A673 (cell line): ENCODE results near the gene LRP6. TPM values are rescaled to one million over a fixed set of nuclear protein-coding genes. Genes with fewer than 3 reads are reported as not detected.

Experiments used
- BruUV-seq: library from RNA; stranded (reverse); fragments of 400-500 nt; replicated peaks from 2 replicates; lab custom pipeline; 2021; lab: Mats Ljungman, UMichigan
- CTCF ChIA-PET: fragments of 300-600 bp; sonication (Branson Sonifier 250); formaldehyde crosslinking; loops from one replicate; lab custom pipeline; 2022; ENCODE audit warnings: antibody characterized with exemption; lab: Charles Lee
- POLR2A ChIA-PET: fragments of 300-600 bp; sonication (Branson Sonifier 250); formaldehyde crosslinking; loops from one replicate; lab custom pipeline; 2022; ENCODE audit warnings: antibody characterized with exemption; ENCODE audit not compliant: low non-redundant PET; lab: Charles Lee
- DNase-seq: peaks from one replicate; pipeline ENCODE4 v3.0.0-alpha.2; 2015; ENCODE audit warnings: low spot score
- H3K27ac ChIP-seq: fragments of 200-600 bp; sonication (generic); 2 replicates; pipeline ENCODE4 v1.5.1; 2016; ENCODE audit warnings: mixed run types, low read depth, mild to moderate bottlenecking, mixed read lengths, antibody characterized with exemption, low read length; ENCODE audit not compliant: poor library complexity, severe bottlenecking
- H3K27me3 ChIP-seq: fragments of 200-600 bp; sonication (generic); replicated peaks from 2 replicates; pipeline ENCODE4 v1.6.1; 2017; ENCODE audit warnings: mixed run types, low read depth, mild to moderate bottlenecking, mixed read lengths, antibody characterized with exemption, low read length; ENCODE audit not compliant: insufficient read depth, poor library complexity
- H3K36me3 ChIP-seq: fragments of 200-600 bp; sonication (generic); 2 replicates; pipeline ENCODE4 v1.6.1; 2016; ENCODE audit warnings: mixed run types, mild to moderate bottlenecking, mixed read lengths, antibody characterized with exemption, low read length; ENCODE audit not compliant: insufficient read depth, poor library complexity, severe bottlenecking
- H3K4me1 ChIP-seq: fragments of 200-600 bp; sonication (generic); 2 replicates; pipeline ENCODE4 v1.6.1; 2017; ENCODE audit warnings: mixed run types, mild to moderate bottlenecking, mixed read lengths, antibody characterized with exemption, low read length; ENCODE audit not compliant: insufficient read depth, poor library complexity, severe bottlenecking
- H3K4me3 ChIP-seq: fragments of 200-600 bp; sonication (generic); 2 replicates; pipeline ENCODE4 v1.5.1; 2016; ENCODE audit warnings: low read depth, mixed run types, mild to moderate bottlenecking, mixed read lengths, low read length; ENCODE audit not compliant: poor library complexity, severe bottlenecking
- H3K9me3 ChIP-seq: fragments of 200-600 bp; sonication (generic); 2 replicates; pipeline ENCODE4 v1.6.1; 2016; ENCODE audit warnings: mixed run types, low read depth, mild to moderate bottlenecking, mixed read lengths, antibody characterized with exemption, low read length; ENCODE audit not compliant: poor library complexity, severe bottlenecking
- EZH2 ChIP-seq: fragments of 200-600 bp; sonication (generic); IDR thresholded peaks from 2 replicates; pipeline ENCODE4 v1.6.1; 2017; ENCODE audit warnings: borderline replicate concordance, low read depth, mild to moderate bottlenecking, mixed read lengths, antibody characterized with exemption, low read length; ENCODE audit not compliant: poor library complexity, severe bottlenecking
- intact Hi-C: fragments of 100-400 bp; cut with micrococcal nuclease; formaldehyde crosslinking; loops from one replicate; pipeline ENCODE4 v1.10.0; 2022; ENCODE audit not compliant: unreplicated experiment
- total RNA-seq: library from RNA; stranded (reverse); gene quantifications from 2 replicates; pipeline ENCODE4 v1.2.3, GENCODE V29; 2021
- TF ChIP-seq, protein P1 (sequence below): fragments of 300-800, 200-600 bp; sonication (generic); conservative IDR thresholded peaks from 2 replicates; pipeline ENCODE4 v1.5.1; 2017; ENCODE audit warnings: low read depth, mild to moderate bottlenecking, antibody characterized with exemption, low read length, moderate library complexity, mixed read lengths

LRP6 gene
- total RNA-seq, 1 experiment from 2014 or later, result 97.4 TPM

DNA sequence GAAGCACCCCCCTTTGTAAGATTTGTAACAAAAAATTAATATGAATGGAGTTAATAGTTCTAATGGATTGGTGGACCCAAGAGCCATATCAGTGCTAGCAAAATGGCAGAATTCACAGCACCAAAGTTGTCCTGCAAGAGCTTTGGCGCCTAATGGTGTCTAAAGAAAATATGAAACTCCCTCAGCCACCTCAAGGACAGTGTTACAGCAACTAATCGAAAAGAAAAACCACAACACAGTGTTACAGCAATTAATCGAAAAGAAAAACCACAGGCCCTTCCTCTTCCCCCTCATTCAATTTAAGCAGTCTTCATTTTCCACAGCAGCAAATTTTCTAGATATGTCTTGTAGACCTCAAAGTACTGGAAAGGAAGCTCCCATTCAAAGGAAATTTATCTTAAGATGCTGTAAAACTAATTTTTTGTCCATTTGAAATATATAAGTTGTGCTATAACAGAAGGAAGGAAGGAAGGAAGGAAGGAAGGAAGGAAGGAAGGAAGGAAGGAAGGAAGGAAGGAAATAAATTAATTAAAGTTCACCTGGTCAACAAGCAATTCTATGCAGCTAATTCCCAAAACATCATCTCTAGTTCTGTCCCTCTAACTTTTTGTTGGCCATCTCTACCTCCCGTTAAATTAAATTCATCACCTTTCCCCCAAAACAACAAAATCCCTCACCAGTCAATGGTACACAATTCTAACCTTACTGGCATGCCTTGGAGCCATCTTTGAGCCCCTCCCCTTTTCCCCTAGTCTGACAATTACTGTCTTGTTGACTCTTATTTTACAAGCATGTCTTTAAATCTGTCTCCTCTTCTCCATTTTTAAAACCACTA is 17.4 kb downstream of the LRP6 start:
- TF ChIP-seq, protein P1, sequence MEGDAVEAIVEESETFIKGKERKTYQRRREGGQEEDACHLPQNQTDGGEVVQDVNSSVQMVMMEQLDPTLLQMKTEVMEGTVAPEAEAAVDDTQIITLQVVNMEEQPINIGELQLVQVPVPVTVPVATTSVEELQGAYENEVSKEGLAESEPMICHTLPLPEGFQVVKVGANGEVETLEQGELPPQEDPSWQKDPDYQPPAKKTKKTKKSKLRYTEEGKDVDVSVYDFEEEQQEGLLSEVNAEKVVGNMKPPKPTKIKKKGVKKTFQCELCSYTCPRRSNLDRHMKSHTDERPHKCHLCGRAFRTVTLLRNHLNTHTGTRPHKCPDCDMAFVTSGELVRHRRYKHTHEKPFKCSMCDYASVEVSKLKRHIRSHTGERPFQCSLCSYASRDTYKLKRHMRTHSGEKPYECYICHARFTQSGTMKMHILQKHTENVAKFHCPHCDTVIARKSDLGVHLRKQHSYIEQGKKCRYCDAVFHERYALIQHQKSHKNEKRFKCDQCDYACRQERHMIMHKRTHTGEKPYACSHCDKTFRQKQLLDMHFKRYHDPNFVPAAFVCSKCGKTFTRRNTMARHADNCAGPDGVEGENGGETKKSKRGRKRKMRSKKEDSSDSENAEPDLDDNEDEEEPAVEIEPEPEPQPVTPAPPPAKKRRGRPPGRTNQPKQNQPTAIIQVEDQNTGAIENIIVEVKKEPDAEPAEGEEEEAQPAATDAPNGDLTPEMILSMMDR, result peak; percentile 19; the same call in 1 of the 2 replicates
- no peak for TF ChIP-seq EZH2
- Histone ChIP-seq H3K27ac (peak overlapping the region; percentile 99), H3K4me1 (peaks cover 68% of the 10 kb centered on the region), H3K27me3 (no peaks in the 10 kb centered on the region), H3K9me3 (no peaks in the 10 kb centered on the region), H3K36me3 (peaks cover 2% of the 10 kb centered on the region), H3K4me3 (no peak overlapping the region)
- CTCF ChIA-PET, result interaction anchor here (0.6 to 0.7 kb wide), 4 partner anchors 13 to 668 kb away, joined by 3 to 9 read pairs (median 4); no protein-coding TSS in a partner anchor
- intact Hi-C loops, result loop anchor here (2.0 to 10.0 kb wide), 3 partner anchors 83 to 645 kb away; no protein-coding TSS in a partner anchor
- no TSS peak for BruUV-seq
- POLR2A ChIA-PET, result no interaction called here
- peak; percentile 94 for DNase-seq

DNA sequence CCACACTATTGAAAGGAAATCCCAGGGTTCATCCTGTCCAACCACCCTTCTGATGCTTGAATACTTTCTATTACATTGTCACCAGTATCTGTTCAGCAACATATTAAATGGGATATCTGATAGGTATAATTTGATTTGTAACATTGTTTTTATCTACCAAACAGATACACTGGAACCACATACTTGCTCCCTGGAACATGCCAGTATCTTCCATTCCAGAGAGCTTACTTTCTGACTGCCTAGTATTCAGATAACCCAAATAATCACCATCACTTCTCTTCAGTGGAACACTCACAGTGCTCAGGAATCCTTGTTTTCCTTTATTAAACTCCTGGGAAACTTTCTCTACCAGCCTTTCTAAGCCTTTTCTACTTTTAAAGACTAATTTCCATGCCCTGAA is 19.3 kb downstream of the LRP6 start:
- no TSS peak for BruUV-seq
- TF ChIP-seq EZH2, result no peak
- TF ChIP-seq, protein P1, result no peak
- CTCF ChIA-PET, result no interaction called here
- no peak for DNase-seq
- H3K27me3 ChIP-seq, result no peaks in the 10 kb centered on the region
- no peak overlapping the region for H3K4me3 ChIP-seq
- POLR2A ChIA-PET, result no interaction called here
- H3K4me1 ChIP-seq, result peaks cover 67% of the 10 kb centered on the region
- H3K27ac ChIP-seq, result peak overlapping the region; percentile 99
- intact Hi-C loops, result loop anchor here (5.0 to 10.0 kb wide), 2 partner anchors 85 to 643 kb away; no protein-coding TSS in a partner anchor
- H3K9me3 ChIP-seq, result no peaks in the 10 kb centered on the region
- peaks cover 16% of the 10 kb centered on the region for H3K36me3 ChIP-seq

DNA sequence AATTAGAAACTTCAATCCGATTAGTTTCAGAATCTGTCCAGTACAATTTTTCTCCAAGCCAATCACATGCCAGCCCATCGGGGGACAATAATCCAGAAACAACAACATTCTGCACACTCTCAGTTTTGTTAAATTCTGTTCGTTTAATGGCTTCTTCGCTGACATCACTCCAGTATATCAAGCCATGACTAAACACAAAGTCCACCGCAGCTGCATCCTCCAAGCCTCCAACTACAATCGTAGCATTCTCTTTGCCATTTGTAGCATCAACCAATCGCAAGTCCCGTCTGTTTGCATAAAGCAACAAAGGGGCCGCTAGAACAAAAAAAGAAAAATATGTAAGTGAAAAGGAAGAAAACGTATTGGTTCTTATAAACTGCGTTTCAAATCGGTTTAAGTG is 22.5 kb downstream of the LRP6 start:
- no TSS peak for BruUV-seq
- peak overlapping the region; percentile 29 for H3K4me3 ChIP-seq
- TF ChIP-seq EZH2, result no peak
- TF ChIP-seq, protein P1, result no peak
- ChIA-PET CTCF (no interaction called here), POLR2A (no interaction called here)
- peak overlapping the region; percentile 75 for H3K27ac ChIP-seq
- intact Hi-C loops, result loop anchor here (10.0 kb wide), 1 partner anchor 640 kb away; no protein-coding TSS in a partner anchor
- H3K9me3 ChIP-seq, result no peaks in the 10 kb centered on the region
- DNase-seq, result no peak
- peaks cover 16% of the 10 kb centered on the region for H3K36me3 ChIP-seq
- no peaks in the 10 kb centered on the region for H3K27me3 ChIP-seq
- H3K4me1 ChIP-seq, result peaks cover 60% of the 10 kb centered on the region
